MM.1S (cell line): ENCODE measurements around the gene GPR160.

Experiments used
- DNase-seq: peaks from one replicate; pipeline ENCODE4 v3.0.0-alpha.2; 2015
- H2AFZ ChIP-seq: fragments of 300-600 bp; sonication (generic); 2 replicates; pipeline ENCODE4 v1.6.0; 2016; ENCODE audit warnings: antibody characterized with exemption, low read length
- H3F3A ChIP-seq: fragments of 300-600 bp; sonication (generic); 2 replicates; pipeline ENCODE4 v1.6.1; 2016; ENCODE audit warnings: mild to moderate bottlenecking, antibody characterized with exemption, low read length, moderate library complexity, mixed read lengths; ENCODE audit not compliant: insufficient read depth
- H3K27ac ChIP-seq: fragments of 300-600 bp; sonication (generic); 2 replicates; pipeline ENCODE4 v1.5.1; 2016; ENCODE audit warnings: mild to moderate bottlenecking, low read length
- H3K27me3 ChIP-seq: fragments of 300-600 bp; sonication (generic); replicated peaks from 2 replicates; pipeline ENCODE4 v1.6.0; 2016; ENCODE audit warnings: low read length; ENCODE audit not compliant: insufficient read depth
- H3K36me3 ChIP-seq: fragments of 300-600 bp; sonication (generic); replicated peaks from 2 replicates; pipeline ENCODE4 v1.6.1; 2016; ENCODE audit warnings: mild to moderate bottlenecking, low read length, mixed read lengths; ENCODE audit not compliant: insufficient read depth
- H3K4me1 ChIP-seq: fragments of 300-600 bp; sonication (generic); 2 replicates; pipeline ENCODE4 v1.6.1; 2016; ENCODE audit warnings: low read length, mixed read lengths
- H3K4me2 ChIP-seq: fragments of 300-600 bp; sonication (generic); 2 replicates; pipeline ENCODE4 v1.6.0; 2016; ENCODE audit warnings: low read depth, low read length
- H3K4me3 ChIP-seq: fragments of 300-600 bp; sonication (generic); 2 replicates; pipeline ENCODE4 v1.5.1; 2016; ENCODE audit warnings: low read length, mixed read lengths
- H3K79me2 ChIP-seq: fragments of 300-600 bp; sonication (generic); 2 replicates; pipeline ENCODE4 v1.6.1; 2016; ENCODE audit warnings: mixed run types, low read length, mixed read lengths
- H3K9ac ChIP-seq: fragments of 300-600 bp; sonication (generic); 2 replicates; pipeline ENCODE4 v1.6.1; 2016; ENCODE audit warnings: low read length, mixed read lengths
- H3K9me2 ChIP-seq: fragments of 300-600 bp; sonication (generic); replicated peaks from 2 replicates; pipeline ENCODE4 v1.6.1; 2016; ENCODE audit warnings: mild to moderate bottlenecking, low read length, mixed read lengths; ENCODE audit not compliant: insufficient read depth
- H3K9me3 ChIP-seq: fragments of 300-600 bp; sonication (generic); replicated peaks from 2 replicates; pipeline ENCODE4 v1.6.1; 2016; ENCODE audit warnings: mild to moderate bottlenecking, low read length, mixed read lengths; ENCODE audit not compliant: insufficient read depth
- H4K20me1 ChIP-seq: fragments of 300-600 bp; sonication (generic); 2 replicates; pipeline ENCODE4 v1.6.1; 2016; ENCODE audit warnings: mild to moderate bottlenecking, low read length, moderate library complexity, mixed read lengths; ENCODE audit not compliant: insufficient read depth
- EZH2 ChIP-seq: fragments of 300-600 bp; sonication (generic); optimal IDR thresholded peaks from 2 replicates; pipeline ENCODE3; 2017; ENCODE audit warnings: low read depth, mild to moderate bottlenecking, antibody characterized with exemption, low read length, mixed read lengths
- EZH2phosphoT487 ChIP-seq: fragments of 300-600 bp; sonication (generic); IDR thresholded peaks from 2 replicates; pipeline ENCODE4 v1.6.1; 2018; ENCODE audit warnings: antibody characterized with exemption, low read length
- TF ChIP-seq, protein P1 (sequence below): fragments of 300-600 bp; sonication (generic); IDR thresholded peaks from 2 replicates; pipeline ENCODE4 v1.5.1; 2016; ENCODE audit warnings: antibody characterized with exemption, low read length, mixed read lengths

GPR160 gene

DNA sequence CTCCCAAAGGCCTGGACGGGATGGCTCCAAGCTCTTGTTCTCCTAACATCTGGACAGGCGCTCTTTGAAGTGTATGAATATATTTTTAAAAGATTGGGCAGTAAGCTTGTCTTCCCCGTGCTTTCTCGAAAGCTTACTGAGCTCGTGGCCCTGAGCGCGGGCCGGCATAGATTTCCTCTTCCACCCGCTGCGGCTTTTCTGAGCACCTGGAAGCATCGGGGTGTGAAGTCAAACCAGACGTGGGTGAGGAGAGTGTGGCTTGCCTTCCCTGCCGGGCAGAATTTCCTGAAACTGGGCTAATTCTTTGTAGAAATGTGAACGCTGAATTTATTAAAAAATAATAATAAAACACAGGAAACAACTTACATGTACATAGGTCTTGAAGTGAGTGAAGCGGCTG lies 25.9 kb downstream of the GPR160 start:
- Histone ChIP-seq H3K4me1 (no peaks in the 10 kb centered on the region), H3K4me3 (no peak overlapping the region), H3K9me2 (no peaks in the 10 kb centered on the region), H3K9me3 (no peaks in the 10 kb centered on the region), H2AFZ (no peak overlapping the region), H3K9ac (no peak overlapping the region), H3F3A (no peaks in the 10 kb centered on the region), H3K36me3 (no peaks in the 10 kb centered on the region), H3K79me2 (peaks cover 15% of the 10 kb centered on the region; the same call in 1 of the 2 replicates), H3K4me2 (no peak overlapping the region), H3K27me3 (no peaks in the 10 kb centered on the region), H4K20me1 (no peaks in the 10 kb centered on the region), H3K27ac (no peak overlapping the region)
- no peak for TF ChIP-seq EZH2
- no peak for DNase-seq

DNA sequence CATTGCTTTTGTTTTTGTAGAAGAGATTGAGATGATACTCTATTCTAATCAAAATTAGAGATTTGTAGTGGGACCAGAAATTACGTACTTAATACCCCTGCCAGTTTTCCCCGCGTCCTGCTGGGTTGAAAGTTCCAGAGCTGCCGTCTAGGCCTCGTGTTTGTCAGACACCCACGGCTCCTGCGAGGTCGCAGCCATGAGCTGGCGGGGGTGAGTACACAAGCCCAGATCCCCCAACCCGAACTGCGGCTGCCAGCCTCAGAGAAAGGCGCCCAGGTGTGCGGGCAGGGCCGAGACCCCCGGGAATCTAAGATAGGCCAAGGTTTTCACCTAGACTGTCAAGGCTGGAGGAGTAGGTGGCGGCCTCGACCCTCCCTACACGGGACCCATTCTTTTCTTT lies 26.3 kb downstream of the GPR160 start:
- Histone ChIP-seq H3K9me2 (no peaks in the 10 kb centered on the region), H3K4me1 (no peaks in the 10 kb centered on the region), H3K27me3 (no peaks in the 10 kb centered on the region), H4K20me1 (no peaks in the 10 kb centered on the region), H2AFZ (no peak overlapping the region), H3K9ac (no peak overlapping the region), H3K9me3 (no peaks in the 10 kb centered on the region), H3F3A (no peaks in the 10 kb centered on the region), H3K79me2 (peaks cover 15% of the 10 kb centered on the region; the same call in 1 of the 2 replicates), H3K4me3 (no peak overlapping the region), H3K4me2 (no peak overlapping the region), H3K27ac (no peak overlapping the region), H3K36me3 (no peaks in the 10 kb centered on the region)
- no peak for DNase-seq
- no peak for TF ChIP-seq EZH2phosphoT487
- TF ChIP-seq, protein P1, sequence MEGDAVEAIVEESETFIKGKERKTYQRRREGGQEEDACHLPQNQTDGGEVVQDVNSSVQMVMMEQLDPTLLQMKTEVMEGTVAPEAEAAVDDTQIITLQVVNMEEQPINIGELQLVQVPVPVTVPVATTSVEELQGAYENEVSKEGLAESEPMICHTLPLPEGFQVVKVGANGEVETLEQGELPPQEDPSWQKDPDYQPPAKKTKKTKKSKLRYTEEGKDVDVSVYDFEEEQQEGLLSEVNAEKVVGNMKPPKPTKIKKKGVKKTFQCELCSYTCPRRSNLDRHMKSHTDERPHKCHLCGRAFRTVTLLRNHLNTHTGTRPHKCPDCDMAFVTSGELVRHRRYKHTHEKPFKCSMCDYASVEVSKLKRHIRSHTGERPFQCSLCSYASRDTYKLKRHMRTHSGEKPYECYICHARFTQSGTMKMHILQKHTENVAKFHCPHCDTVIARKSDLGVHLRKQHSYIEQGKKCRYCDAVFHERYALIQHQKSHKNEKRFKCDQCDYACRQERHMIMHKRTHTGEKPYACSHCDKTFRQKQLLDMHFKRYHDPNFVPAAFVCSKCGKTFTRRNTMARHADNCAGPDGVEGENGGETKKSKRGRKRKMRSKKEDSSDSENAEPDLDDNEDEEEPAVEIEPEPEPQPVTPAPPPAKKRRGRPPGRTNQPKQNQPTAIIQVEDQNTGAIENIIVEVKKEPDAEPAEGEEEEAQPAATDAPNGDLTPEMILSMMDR = no peak
- no peak for TF ChIP-seq EZH2

DNA sequence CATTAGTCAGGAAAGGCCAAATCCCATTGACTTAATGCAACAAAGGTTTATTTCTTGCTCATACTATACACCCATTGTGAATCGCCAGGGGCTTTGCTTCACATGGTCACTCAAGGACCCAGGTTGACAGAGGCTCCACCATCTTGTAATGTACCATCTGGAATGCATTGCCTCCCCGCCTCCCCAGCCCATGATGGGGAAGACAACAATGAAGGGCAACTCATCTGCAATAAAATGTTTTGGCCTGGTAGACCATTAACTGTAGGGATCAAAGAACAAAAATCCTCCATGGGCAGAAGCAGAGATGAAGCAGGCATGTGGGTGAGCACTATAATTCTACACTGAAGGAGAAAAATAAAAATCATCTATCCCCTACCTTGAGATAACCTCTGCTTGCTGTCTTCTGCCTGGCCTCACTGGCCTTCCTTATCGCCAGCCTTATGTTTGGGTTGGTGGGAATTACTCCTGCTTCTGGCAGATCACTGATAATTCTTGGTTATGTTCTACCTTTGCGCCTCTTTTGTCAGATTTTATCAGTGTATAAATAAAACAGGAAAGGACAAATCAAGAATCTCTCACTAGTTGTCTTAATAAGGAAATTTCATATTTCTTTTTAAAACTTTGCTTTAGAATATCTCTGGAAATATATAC lies 37.8 kb downstream of the GPR160 start:
- Histone ChIP-seq H3K4me2 (no peak overlapping the region), H3K79me2 (no peaks in the 10 kb centered on the region)

DNA sequence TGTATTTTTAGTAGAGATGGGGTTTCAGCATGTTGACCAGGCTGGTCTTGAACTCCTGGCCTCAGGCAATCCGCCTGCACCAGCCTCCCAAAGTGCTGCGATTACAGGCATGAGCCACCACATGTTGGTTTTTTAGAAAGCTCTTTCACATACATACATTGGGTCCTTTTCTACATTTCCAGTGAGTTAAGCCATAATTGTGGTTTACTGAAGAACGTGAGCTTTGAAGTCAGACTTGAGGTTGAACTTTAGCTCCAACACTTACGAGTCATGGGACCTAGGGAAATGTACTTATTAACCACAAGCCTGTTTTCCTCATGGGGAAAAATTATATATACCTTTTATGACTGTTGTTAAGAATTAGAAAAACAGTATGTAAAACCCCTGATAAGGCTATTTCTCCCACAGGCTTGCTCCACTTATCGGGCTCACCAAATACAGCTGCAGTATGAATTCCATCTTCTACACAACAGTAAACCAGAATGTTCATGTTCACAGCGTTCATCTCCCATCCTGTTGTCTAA lies 39.0 kb downstream of the GPR160 start:
- no peak for DNase-seq
- no peaks in the 10 kb centered on the region for H3K27me3 ChIP-seq
- no peak overlapping the region for H2AFZ ChIP-seq
- H3K4me2 ChIP-seq = no peak overlapping the region
- H4K20me1 ChIP-seq = no peaks in the 10 kb centered on the region; the same call in 1 of the 2 replicates
- no peak overlapping the region for H3K9ac ChIP-seq
- no peaks in the 10 kb centered on the region for H3K4me1 ChIP-seq
- no peaks in the 10 kb centered on the region for H3K9me2 ChIP-seq
- no peak overlapping the region for H3K27ac ChIP-seq
- peaks cover 5% of the 10 kb centered on the region; the same call in 1 of the 2 replicates for H3F3A ChIP-seq
- no peaks in the 10 kb centered on the region for H3K9me3 ChIP-seq
- H3K36me3 ChIP-seq = no peaks in the 10 kb centered on the region
- H3K79me2 ChIP-seq = no peaks in the 10 kb centered on the region
- no peak for TF ChIP-seq EZH2phosphoT487
- no peak for TF ChIP-seq EZH2
- TF ChIP-seq, protein P1 = no peak
- no peak overlapping the region for H3K4me3 ChIP-seq

More for the DNA sequence above, 37.8 kb downstream of the GPR160 start:
- no peak overlapping the region for H2AFZ ChIP-seq
- H4K20me1 ChIP-seq = no peaks in the 10 kb centered on the region; the same call in 1 of the 2 replicates
- H3K9me3 ChIP-seq = no peaks in the 10 kb centered on the region
- no peak for TF ChIP-seq EZH2
- H3F3A ChIP-seq = peaks cover 5% of the 10 kb centered on the region; the same call in 1 of the 2 replicates
- H3K4me3 ChIP-seq = no peak overlapping the region
- no peak for DNase-seq
- no peaks in the 10 kb centered on the region for H3K27me3 ChIP-seq
- H3K27ac ChIP-seq = no peak overlapping the region
- H3K9me2 ChIP-seq = no peaks in the 10 kb centered on the region
- H3K9ac ChIP-seq = no peak overlapping the region
- H3K36me3 ChIP-seq = no peaks in the 10 kb centered on the region
- H3K4me1 ChIP-seq = no peaks in the 10 kb centered on the region
